Measurements from ENCODE around the gene ZC3H13. TPM values are rescaled to one million over a fixed set of nuclear protein-coding genes. Genes with fewer than 3 reads are reported as not detected.

The ZC3H13 gene
- total RNA-seq, 1 experiment from 2014 or later = 8.2 TPM

GRCh38 chr13:46045424-46045823, 7.1 kb downstream of the ZC3H13 start:
- no peak for DNase-seq
- H3K27me3 ChIP-seq (ENCODE audit: control insufficient read depth, insufficient read depth, low read length) = no peaks in the 10 kb centered on the region
- peaks cover 3% of the 10 kb centered on the region for H3K36me3 ChIP-seq (replicated peaks; ENCODE audit: control insufficient read depth, insufficient read depth, low read length)

GRCh38 chr13:46043647-46044046, 8.9 kb downstream of the ZC3H13 start:
- no peak overlapping the region for H3K4me3 ChIP-seq (ENCODE audit: insufficient read depth, low read depth, low read length)
- DNase-seq = no peak
- H3K36me3 ChIP-seq (replicated peaks; ENCODE audit: control insufficient read depth, insufficient read depth, low read length) = peaks cover 3% of the 10 kb centered on the region
- H3K27me3 ChIP-seq (ENCODE audit: control insufficient read depth, insufficient read depth, low read length) = no peaks in the 10 kb centered on the region

More at GRCh38 chr13:46045424-46045823, 7.1 kb downstream of the ZC3H13 start:
- H3K4me3 ChIP-seq (ENCODE audit: insufficient read depth, low read depth, low read length) = no peak overlapping the region

GRCh38 chr13:46041419-46041839, 11.1 kb downstream of the ZC3H13 start:
- Histone ChIP-seq H3K4me3 (ENCODE audit: insufficient read depth, low read depth, low read length) (no peak overlapping the region), H3K27me3 (ENCODE audit: control insufficient read depth, insufficient read depth, low read length) (no peaks in the 10 kb centered on the region), H3K36me3 (replicated peaks; ENCODE audit: control insufficient read depth, insufficient read depth, low read length) (peaks cover 3% of the 10 kb centered on the region)
- DNase-seq = no peak

- DNase-seq = no peak
- H3K36me3 ChIP-seq (replicated peaks; ENCODE audit: control insufficient read depth, insufficient read depth, low read length) = peaks cover 3% of the 10 kb centered on the region
- no peaks in the 10 kb centered on the region for H3K27me3 ChIP-seq (ENCODE audit: control insufficient read depth, insufficient read depth, low read length)
- no peak overlapping the region for H3K4me3 ChIP-seq (ENCODE audit: insufficient read depth, low read depth, low read length)
Observed at GRCh38 chr13:46040763-46041162, 11.8 kb downstream of the ZC3H13 start.

- no peak for DNase-seq
- Histone ChIP-seq H3K27me3 (ENCODE audit: control insufficient read depth, insufficient read depth, low read length) (no peaks in the 10 kb centered on the region), H3K36me3 (replicated peaks; ENCODE audit: control insufficient read depth, insufficient read depth, low read length) (peaks cover 4% of the 10 kb centered on the region), H3K4me3 (ENCODE audit: insufficient read depth, low read depth, low read length) (no peak overlapping the region)
Observed at GRCh38 chr13:46039411-46040182, 12.9 kb downstream of the ZC3H13 start.

GRCh38 chr13:46038296-46038695, 14.2 kb downstream of the ZC3H13 start:
- H3K4me3 ChIP-seq (ENCODE audit: insufficient read depth, low read depth, low read length) = no peak overlapping the region
- DNase-seq = no peak
- no peaks in the 10 kb centered on the region for H3K27me3 ChIP-seq (ENCODE audit: control insufficient read depth, insufficient read depth, low read length)
- H3K36me3 ChIP-seq (replicated peaks; ENCODE audit: control insufficient read depth, insufficient read depth, low read length) = peaks cover 4% of the 10 kb centered on the region

DNA sequence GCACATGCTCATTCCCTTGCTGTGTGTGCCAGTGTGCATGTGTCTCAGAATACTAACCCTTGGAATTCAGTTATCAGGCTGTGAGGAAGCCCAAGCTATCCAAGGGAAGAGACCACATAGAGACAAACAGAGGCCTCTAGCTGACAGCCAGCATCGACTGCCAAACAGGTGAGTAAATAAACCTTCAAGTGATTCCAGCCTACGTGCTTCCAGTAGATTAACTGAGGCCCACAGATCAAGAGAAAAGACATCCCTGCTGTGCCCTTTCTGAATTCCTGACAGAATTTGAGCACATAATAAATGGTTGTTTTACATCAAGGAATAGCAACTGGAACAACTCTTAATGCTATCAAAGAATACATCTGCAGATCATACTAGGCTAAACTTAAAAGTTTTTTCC, 17.5 kb downstream of the ZC3H13 start:
- Histone ChIP-seq H3K36me3 (replicated peaks; ENCODE audit: control insufficient read depth, insufficient read depth, low read length) (peaks cover 1% of the 10 kb centered on the region), H3K4me3 (ENCODE audit: insufficient read depth, low read depth, low read length) (no peak overlapping the region), H3K27me3 (ENCODE audit: control insufficient read depth, insufficient read depth, low read length) (no peaks in the 10 kb centered on the region)
- no peak for DNase-seq

GRCh38 chr13:46032341-46032740, 20.2 kb downstream of the ZC3H13 start:
- no peak for DNase-seq
- Histone ChIP-seq H3K36me3 (replicated peaks; ENCODE audit: control insufficient read depth, insufficient read depth, low read length) (peaks cover 1% of the 10 kb centered on the region; the same call in 1 of the 2 replicates), H3K4me3 (ENCODE audit: insufficient read depth, low read depth, low read length) (no peak overlapping the region), H3K27me3 (ENCODE audit: control insufficient read depth, insufficient read depth, low read length) (no peaks in the 10 kb centered on the region)

- H3K27me3 ChIP-seq (ENCODE audit: control insufficient read depth, insufficient read depth, low read length) = no peaks in the 10 kb centered on the region
- H3K4me3 ChIP-seq (ENCODE audit: insufficient read depth, low read depth, low read length) = no peak overlapping the region
- no peak for DNase-seq
- H3K36me3 ChIP-seq (replicated peaks; ENCODE audit: control insufficient read depth, insufficient read depth, low read length) = peaks cover 1% of the 10 kb centered on the region; the same call in 1 of the 2 replicates
Observed at GRCh38 chr13:46031581-46032263, 20.8 kb downstream of the ZC3H13 start.

- Histone ChIP-seq H3K36me3 (replicated peaks; ENCODE audit: control insufficient read depth, insufficient read depth, low read length) (no peaks in the 10 kb centered on the region), H3K4me3 (ENCODE audit: insufficient read depth, low read depth, low read length) (no peak overlapping the region), H3K27me3 (ENCODE audit: control insufficient read depth, insufficient read depth, low read length) (no peaks in the 10 kb centered on the region)
- no peak for DNase-seq
Observed at GRCh38 chr13:46025157-46025556, 27.4 kb downstream of the ZC3H13 start.

GRCh38 chr13:46022481-46022880, 30.1 kb downstream of the ZC3H13 start:
- DNase-seq = no peak
- Histone ChIP-seq H3K27me3 (ENCODE audit: control insufficient read depth, insufficient read depth, low read length) (no peaks in the 10 kb centered on the region), H3K4me3 (ENCODE audit: insufficient read depth, low read depth, low read length) (no peak overlapping the region), H3K36me3 (replicated peaks; ENCODE audit: control insufficient read depth, insufficient read depth, low read length) (peaks cover 4% of the 10 kb centered on the region)

- Histone ChIP-seq H3K27me3 (ENCODE audit: control insufficient read depth, insufficient read depth, low read length) (no peaks in the 10 kb centered on the region; the same call in 1 of the 2 replicates), H3K36me3 (replicated peaks; ENCODE audit: control insufficient read depth, insufficient read depth, low read length) (peaks cover 6% of the 10 kb centered on the region), H3K4me3 (ENCODE audit: insufficient read depth, low read depth, low read length) (no peak overlapping the region)
- no peak for DNase-seq
Observed at GRCh38 chr13:46016216-46016615, 36.3 kb downstream of the ZC3H13 start.

- no peak for DNase-seq
- no peak overlapping the region for H3K4me3 ChIP-seq (ENCODE audit: insufficient read depth, low read depth, low read length)
- H3K27me3 ChIP-seq (ENCODE audit: control insufficient read depth, insufficient read depth, low read length) = no peaks in the 10 kb centered on the region; the same call in 1 of the 2 replicates
- peaks cover 6% of the 10 kb centered on the region for H3K36me3 ChIP-seq (replicated peaks; ENCODE audit: control insufficient read depth, insufficient read depth, low read length)
Observed at GRCh38 chr13:46015366-46015765, 37.2 kb downstream of the ZC3H13 start.

- peaks cover 2% of the 10 kb centered on the region for H3K36me3 ChIP-seq (replicated peaks; ENCODE audit: control insufficient read depth, insufficient read depth, low read length)
- DNase-seq = no peak
- H3K27me3 ChIP-seq (ENCODE audit: control insufficient read depth, insufficient read depth, low read length) = no peaks in the 10 kb centered on the region; the same call in 1 of the 2 replicates
- no peak overlapping the region for H3K4me3 ChIP-seq (ENCODE audit: insufficient read depth, low read depth, low read length)
Observed at GRCh38 chr13:46012404-46012803, 40.1 kb downstream of the ZC3H13 start.

GRCh38 chr13:46010148-46010547, 42.4 kb downstream of the ZC3H13 start:
- Histone ChIP-seq H3K27me3 (ENCODE audit: control insufficient read depth, insufficient read depth, low read length) (no peaks in the 10 kb centered on the region; the same call in 1 of the 2 replicates), H3K4me3 (ENCODE audit: insufficient read depth, low read depth, low read length) (no peak overlapping the region), H3K36me3 (replicated peaks; ENCODE audit: control insufficient read depth, insufficient read depth, low read length) (no peaks in the 10 kb centered on the region; the same call in none of the 2 replicates)
- peak; percentile 3 for DNase-seq

All from H7 (cell line).